GM21528 (cell line): Measurements from ENCODE around the gene EYA2.

Experiments
- ATAC-seq: cut with Tn5 transposase; IDR thresholded peaks from one replicate; pipeline ENCODE4 v1.9.1; 2021; ENCODE audit warnings: mild to moderate bottlenecking, moderate library complexity; ENCODE audit not compliant: unreplicated experiment, low FRiP score

The EYA2 gene

GRCh38 chr20:47127546-47127945, 232.9 kb downstream of the EYA2 start:
- no peak for ATAC-seq

- no peak for ATAC-seq
Observed at GRCh38 chr20:47127999-47128398, 233.4 kb downstream of the EYA2 start.

- ATAC-seq: no peak
Observed at GRCh38 chr20:47129306-47129705, 234.7 kb downstream of the EYA2 start.

- no peak for ATAC-seq
Observed at GRCh38 chr20:47133809-47134456, 239.3 kb downstream of the EYA2 start.

- ATAC-seq: no peak
Observed at GRCh38 chr20:47136782-47137181, 242.1 kb downstream of the EYA2 start.

GRCh38 chr20:47137231-47137870, 242.7 kb downstream of the EYA2 start:
- ATAC-seq: no peak

GRCh38 chr20:47139934-47140535, 245.4 kb downstream of the EYA2 start:
- ATAC-seq: no peak

- ATAC-seq: no peak
Observed at GRCh38 chr20:47141350-47141921, 246.8 kb downstream of the EYA2 start.

GRCh38 chr20:47141941-47142773, 247.5 kb downstream of the EYA2 start:
- ATAC-seq: no peak

GRCh38 chr20:47142774-47143170, 248.1 kb downstream of the EYA2 start:
- no peak for ATAC-seq

GRCh38 chr20:47143657-47144056, 249.0 kb downstream of the EYA2 start:
- no peak for ATAC-seq

GRCh38 chr20:47144463-47144862, 249.8 kb downstream of the EYA2 start:
- no peak for ATAC-seq

GRCh38 chr20:47146686-47147085, 252.0 kb downstream of the EYA2 start:
- no peak for ATAC-seq

GRCh38 chr20:47148059-47148458, 253.4 kb downstream of the EYA2 start:
- ATAC-seq: no peak

GRCh38 chr20:47149939-47150338, 255.3 kb downstream of the EYA2 start:
- ATAC-seq: no peak

- ATAC-seq: no peak
Observed at GRCh38 chr20:47150403-47151152, 255.9 kb downstream of the EYA2 start.

- no peak for ATAC-seq
Observed at GRCh38 chr20:47152068-47152467, 257.4 kb downstream of the EYA2 start.

GRCh38 chr20:47154089-47154488, 259.4 kb downstream of the EYA2 start:
- no peak for ATAC-seq

- no peak for ATAC-seq
Observed at GRCh38 chr20:47156301-47157137, 261.9 kb downstream of the EYA2 start.
